LNCAP (cell line): ENCODE results near the gene MINDY4.

Experiments used
- TF ChIP-seq, protein P1 (sequence below): fragments of 450-650 bp; IDR thresholded peaks from 2 replicates; pipeline ENCODE4 v1.5.1; 2017; ENCODE audit warnings: mild to moderate bottlenecking

MINDY4 gene

DNA sequence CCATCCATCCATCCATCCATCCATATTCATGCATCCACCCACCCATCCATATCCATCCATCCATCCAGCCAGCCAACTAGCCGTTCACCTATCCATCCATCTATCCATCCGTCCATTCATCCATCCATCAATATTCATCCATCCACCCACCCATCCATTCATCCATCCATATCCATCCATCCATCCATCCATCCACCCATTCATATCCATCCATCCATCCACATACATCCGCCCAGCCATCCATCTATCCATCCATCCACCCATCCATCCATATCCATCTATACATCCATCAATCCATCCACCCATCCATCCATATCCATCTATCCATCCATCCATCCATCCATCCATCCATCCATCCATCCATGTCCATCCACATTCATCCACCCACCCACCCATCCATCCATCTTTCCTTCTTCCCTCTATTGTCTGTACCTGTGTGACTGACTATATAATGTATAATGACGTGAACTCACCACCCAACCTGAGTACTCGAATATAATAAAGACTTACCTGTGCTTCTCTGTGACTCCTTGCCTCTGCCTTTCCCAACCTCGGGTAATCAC lies 16.8 kb upstream of the MINDY4 start:
- TF ChIP-seq, protein P1, sequence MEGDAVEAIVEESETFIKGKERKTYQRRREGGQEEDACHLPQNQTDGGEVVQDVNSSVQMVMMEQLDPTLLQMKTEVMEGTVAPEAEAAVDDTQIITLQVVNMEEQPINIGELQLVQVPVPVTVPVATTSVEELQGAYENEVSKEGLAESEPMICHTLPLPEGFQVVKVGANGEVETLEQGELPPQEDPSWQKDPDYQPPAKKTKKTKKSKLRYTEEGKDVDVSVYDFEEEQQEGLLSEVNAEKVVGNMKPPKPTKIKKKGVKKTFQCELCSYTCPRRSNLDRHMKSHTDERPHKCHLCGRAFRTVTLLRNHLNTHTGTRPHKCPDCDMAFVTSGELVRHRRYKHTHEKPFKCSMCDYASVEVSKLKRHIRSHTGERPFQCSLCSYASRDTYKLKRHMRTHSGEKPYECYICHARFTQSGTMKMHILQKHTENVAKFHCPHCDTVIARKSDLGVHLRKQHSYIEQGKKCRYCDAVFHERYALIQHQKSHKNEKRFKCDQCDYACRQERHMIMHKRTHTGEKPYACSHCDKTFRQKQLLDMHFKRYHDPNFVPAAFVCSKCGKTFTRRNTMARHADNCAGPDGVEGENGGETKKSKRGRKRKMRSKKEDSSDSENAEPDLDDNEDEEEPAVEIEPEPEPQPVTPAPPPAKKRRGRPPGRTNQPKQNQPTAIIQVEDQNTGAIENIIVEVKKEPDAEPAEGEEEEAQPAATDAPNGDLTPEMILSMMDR: no peak

DNA sequence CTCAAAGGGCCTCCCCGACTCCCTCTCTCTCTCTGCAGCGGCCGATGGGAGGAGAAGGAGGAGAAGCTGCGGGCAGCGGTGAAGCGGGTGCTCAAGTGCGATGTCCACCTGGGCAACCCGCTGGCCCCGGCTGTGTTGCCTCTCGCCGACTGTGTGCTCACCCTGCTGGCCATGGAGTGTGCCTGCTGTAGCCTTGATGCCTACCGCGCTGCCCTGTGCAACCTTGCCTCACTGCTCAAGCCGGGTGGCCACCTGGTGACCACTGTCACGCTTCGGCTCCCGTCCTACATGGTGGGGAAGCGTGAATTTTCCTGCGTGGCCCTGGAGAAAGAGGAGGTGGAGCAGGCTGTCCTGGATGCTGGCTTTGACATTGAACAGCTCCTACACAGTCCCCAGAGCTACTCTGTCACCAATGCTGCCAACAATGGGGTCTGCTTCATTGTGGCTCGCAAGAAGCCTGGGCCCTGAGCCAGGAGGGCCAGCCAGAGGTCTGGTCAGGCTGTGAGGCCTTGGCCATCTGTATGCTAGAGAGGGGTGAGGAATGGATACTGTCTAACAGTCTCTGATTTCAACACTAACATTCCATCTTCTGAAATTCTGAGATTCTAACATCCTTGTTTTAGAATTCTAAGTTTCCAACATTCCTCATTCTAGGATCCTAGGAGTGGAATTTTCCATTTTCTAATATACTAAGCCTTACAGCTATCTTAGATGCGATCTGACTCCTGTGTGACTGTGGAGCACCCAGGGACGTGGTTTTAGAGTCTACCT lies 15.6 kb upstream of the MINDY4 start:
- TF ChIP-seq, protein P1: no peak

DNA sequence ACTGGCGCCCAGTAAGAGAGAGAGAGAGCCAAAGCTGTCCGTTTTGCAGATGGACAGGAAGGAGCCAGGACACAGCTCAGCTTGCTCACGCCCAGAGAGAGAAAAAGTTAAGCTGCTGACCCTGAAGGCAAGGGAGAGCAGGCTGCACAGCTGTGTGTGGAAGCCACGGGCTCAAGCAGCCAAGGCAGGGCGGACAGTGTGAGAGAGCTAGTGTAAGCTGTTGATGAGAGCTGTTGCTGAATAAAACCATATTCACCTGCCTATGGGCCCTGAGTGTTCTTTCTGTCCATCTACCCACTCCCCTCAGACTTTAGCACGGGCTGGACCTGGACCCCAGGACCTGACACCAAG lies 13.9 kb upstream of the MINDY4 start:
- TF ChIP-seq, protein P1: no peak

DNA sequence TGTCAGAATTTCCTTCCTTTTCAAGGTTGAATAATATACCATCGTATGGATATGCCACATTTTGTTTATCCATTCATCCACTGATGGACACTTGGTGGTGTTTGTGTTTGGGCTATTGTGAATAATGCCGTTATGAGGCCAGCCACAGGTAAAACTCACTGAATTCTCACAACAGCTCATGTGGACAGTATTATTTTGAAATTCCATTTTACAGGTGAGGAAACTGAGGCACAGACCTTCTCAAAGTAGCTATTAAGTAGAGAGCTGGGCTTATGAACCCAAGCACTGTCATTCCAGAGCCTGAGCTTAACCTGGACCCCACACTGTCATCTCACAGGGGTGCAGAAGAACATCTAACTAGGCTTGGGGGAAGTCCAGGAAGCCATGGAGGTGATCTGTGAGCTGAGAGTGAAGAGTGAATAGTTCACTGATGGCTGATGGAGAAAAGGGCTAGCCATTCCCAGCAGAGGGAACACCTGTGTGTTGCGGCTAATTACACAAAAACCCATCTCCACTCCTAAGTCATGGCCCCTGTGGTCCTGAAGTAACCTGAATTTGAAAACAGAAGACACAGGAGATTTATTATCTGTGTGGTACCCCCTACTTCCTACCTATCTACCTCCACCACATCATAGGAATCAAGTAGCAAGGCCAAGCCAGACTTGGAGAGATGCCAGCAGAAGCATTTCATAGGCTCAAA lies 10.6 kb upstream of the MINDY4 start:
- TF ChIP-seq, protein P1: no peak

DNA sequence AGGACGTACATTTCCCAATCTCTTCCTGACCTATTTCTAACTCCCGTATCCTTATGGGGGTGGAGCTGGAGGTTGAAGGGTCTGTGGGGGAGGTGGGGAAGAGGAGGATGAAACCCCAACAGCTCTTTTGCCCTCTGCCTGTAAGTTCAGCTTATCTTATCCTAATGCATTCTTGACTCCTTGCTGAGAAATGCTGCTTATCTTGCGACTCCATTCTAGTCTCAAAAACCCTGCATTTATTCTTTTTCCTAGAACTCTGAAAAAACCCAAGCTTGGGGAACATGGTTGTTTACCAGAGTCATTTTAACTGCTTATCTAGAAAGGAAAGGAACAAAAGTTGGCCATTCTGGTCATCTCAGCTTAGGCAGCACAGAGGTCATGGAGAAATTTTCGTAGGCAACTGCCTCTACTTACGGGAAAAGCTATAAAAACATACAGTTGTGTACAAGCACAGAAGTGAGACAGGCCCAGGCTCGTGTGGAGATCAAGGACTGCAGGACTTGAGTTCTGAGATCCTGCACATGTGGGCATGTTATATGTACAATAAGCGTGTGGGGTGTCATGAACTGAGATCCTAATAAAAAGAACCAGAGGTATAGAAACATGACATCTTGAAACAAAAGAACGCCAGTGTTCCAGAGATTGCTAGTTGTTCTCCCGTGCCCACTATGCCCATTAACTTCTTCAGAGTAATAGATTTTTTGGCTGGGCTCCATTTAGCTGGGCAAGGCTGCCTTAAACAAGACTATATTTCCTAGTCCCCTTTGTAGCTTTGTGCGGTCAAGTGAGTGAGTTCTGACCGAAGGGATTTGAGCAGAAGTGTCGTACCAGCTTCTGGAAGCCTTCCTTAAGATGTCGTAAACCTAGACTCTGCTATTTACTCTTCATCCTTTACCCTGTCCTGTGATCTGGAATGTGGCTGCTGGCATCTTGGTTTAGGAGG lies 9.7 kb upstream of the MINDY4 start:
- TF ChIP-seq, protein P1: no peak

DNA sequence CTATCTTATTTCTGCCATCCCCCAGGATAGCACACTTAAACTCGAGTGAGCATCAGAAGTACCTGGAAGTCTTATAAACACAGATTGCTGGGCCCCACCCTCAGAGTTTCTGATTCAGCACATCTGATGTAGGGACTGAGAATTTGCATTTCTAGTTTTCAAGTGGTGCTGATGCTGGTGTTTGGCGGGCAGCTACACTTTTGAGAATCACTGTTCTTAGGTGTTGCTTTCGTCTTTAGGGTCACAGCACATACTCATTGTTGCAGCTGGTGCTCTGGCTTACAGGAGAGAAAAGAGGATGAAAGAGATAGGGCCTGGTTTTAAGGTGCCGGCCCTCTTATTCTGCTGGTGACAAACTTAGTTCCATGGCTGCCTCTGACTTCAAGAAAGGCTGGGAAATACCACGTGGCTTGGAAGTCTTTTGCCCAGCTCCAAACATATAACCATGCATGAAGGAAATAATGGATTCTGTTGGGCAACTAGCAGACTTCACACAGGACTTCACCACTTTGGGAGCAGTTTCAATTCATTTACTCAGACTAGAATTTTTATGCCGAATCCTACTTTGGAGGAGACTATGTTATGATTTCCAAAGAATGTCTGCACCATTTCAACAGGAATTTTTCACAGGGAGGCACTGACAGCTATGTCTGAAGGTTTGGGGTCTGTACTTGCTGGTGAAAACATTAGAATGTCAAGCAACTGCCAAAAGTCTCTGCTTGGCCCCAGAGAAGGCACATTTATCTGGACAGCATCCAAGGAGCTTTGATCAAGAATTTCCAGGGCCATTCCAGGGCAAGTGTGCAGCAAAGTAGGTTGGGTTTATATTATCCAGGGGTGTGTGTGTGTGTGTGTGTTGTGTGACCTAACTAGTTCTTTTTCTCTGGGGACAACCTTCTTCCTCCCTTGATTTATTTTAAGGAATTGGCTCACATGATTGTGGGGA lies 6.9 kb upstream of the MINDY4 start:
- TF ChIP-seq, protein P1: no peak
